GM12878 (cell line): ENCODE measurements around the gene ASF1B. TPM values are rescaled to one million over a fixed set of nuclear protein-coding genes. Genes with fewer than 3 reads are reported as not detected.
A peak's percentile ranks its signal among the peaks of the same experiment; 100 is the strongest.

Experiments
- ATAC-seq: fragments of 200-7000 bp; cut with Tn5 transposase; 3 replicates; pipeline ENCODE4 v1.9.1; 2020; ENCODE audit warnings: mild to moderate bottlenecking, moderate library complexity
- BruUV-seq: library from RNA; stranded (reverse); fragments of 400-500 nt; replicated peaks from 2 replicates; lab custom pipeline; 2021; lab: Mats Ljungman, UMichigan
- CTCF ChIA-PET: fragments of 300-600 bp; sonication (Branson Sonifier 250); formaldehyde crosslinking; extraction: SDS; loops from one replicate; lab custom pipeline; 2021; ENCODE audit warnings: inconsistent platforms; lab: Yijun Ruan, JAX
- POLR2A ChIA-PET: fragments of 350-600 bp; formaldehyde crosslinking; extraction: SDS; loops from one replicate; lab custom pipeline; 2021; ENCODE audit warnings: inconsistent platforms; lab: Charles Lee
- RAD21 ChIA-PET: fragments of 300-600 bp; sonication (Branson Sonifier 250); formaldehyde crosslinking; loops from one replicate; lab custom pipeline; 2023; ENCODE audit warnings: antibody characterized with exemption; ENCODE audit not compliant: unreplicated experiment; lab: Charles Lee
- SMC1A ChIA-PET: fragments of 300-600 bp; sonication (Branson Sonifier 250); formaldehyde crosslinking; loops from one replicate; lab custom pipeline; 2023; ENCODE audit not compliant: unreplicated experiment, uncharacterized antibody; lab: Charles Lee
- DNase-seq: peaks from one replicate; pipeline ENCODE4 v3.0.0-alpha.2; 2011; ENCODE audit warnings: low read depth, low spot score
- FAIRE-seq: peaks from 3 replicates; lab custom pipeline; 2011; peaks lifted over from hg19 to GRCh38; lab: Jason Lieb, UNC
- H2AFZ ChIP-seq: 2 replicates; pipeline ENCODE4 v1.6.0; 2011; ENCODE audit warnings: low read depth, low read length, control low read depth; ENCODE audit not compliant: control insufficient read depth
- H3K27ac ChIP-seq: 2 replicates; pipeline ENCODE4 v1.5.1; 2011; ENCODE audit warnings: control low read depth; ENCODE audit not compliant: control insufficient read depth, insufficient read depth
- H3K27me3 ChIP-seq, 2 experiments: replicated peaks in 1 of 2; 2 replicates each; pipeline versions ENCODE4 v1.6.0 to v1.6.1; 2011; ENCODE audit warnings: low read length in 1 of 2; ENCODE audit not compliant: control insufficient read depth in 2 of 2, insufficient read depth in 2 of 2
- H3K36me3 ChIP-seq, 2 experiments: 2 replicates each; pipeline ENCODE4 v1.5.1; 2011; ENCODE audit warnings: low read length in 1 of 2; ENCODE audit not compliant: control insufficient read depth in 2 of 2, insufficient read depth in 2 of 2
- H3K4me1 ChIP-seq: 2 replicates; pipeline ENCODE4 v1.6.1; 2011; ENCODE audit warnings: mild to moderate bottlenecking, low read length, moderate library complexity, mixed read lengths; ENCODE audit not compliant: control insufficient read depth, insufficient read depth
- H3K4me2 ChIP-seq: 2 replicates; pipeline ENCODE4 v1.6.0; 2011; ENCODE audit warnings: control low read depth; ENCODE audit not compliant: control insufficient read depth, insufficient read depth
- H3K4me3 ChIP-seq: fragments of 200-600 bp; sonication (generic); 2 replicates; pipeline ENCODE4 v1.5.1; 2016
- H3K79me2 ChIP-seq: 2 replicates; pipeline ENCODE4 v1.6.0; 2011; ENCODE audit warnings: low read length; ENCODE audit not compliant: control insufficient read depth, insufficient read depth
- H3K9ac ChIP-seq: 2 replicates; pipeline ENCODE4 v1.8.0; 2011; ENCODE audit warnings: low read length, control low read depth, mixed read lengths; ENCODE audit not compliant: control insufficient read depth, insufficient read depth
- H3K9me3 ChIP-seq: replicated peaks from 3 replicates; pipeline ENCODE4 v1.5.1; 2011; ENCODE audit warnings: mild to moderate bottlenecking, low read length; ENCODE audit not compliant: control insufficient read depth, insufficient read depth
- H4K20me1 ChIP-seq: 2 replicates; pipeline ENCODE4 v1.6.0; 2011; ENCODE audit not compliant: control insufficient read depth, insufficient read depth
- CREM ChIP-seq: IDR thresholded peaks from 2 replicates; pipeline ENCODE4 v1.6.1; 2014; ENCODE audit warnings: antibody characterized with exemption, low read depth
- IKZF1 ChIP-seq: fragments of 450-650 bp; conservative IDR thresholded peaks from 2 replicates; pipeline ENCODE4 v1.6.1; 2017; ENCODE audit warnings: antibody characterized with exemption, mild to moderate bottlenecking
- IKZF2 ChIP-seq, 2 experiments: fragments of 450-650 bp; IDR thresholded peaks; 2 replicates each; pipeline ENCODE4 v1.6.1; 2017; ENCODE audit warnings: mild to moderate bottlenecking in 2 of 2, moderate library complexity in 2 of 2
- RUNX3 ChIP-seq: IDR thresholded peaks from 2 replicates; pipeline ENCODE4 v1.6.1; 2012; ENCODE audit warnings: low read length, inconsistent platforms
- YBX1 ChIP-seq: fragments of 450-650 bp; IDR thresholded peaks from 2 replicates; pipeline ENCODE4 v1.6.1; 2016; ENCODE audit warnings: antibody characterized with exemption
- ZSCAN29 ChIP-seq: fragments of 450-650 bp; IDR thresholded peaks from 2 replicates; pipeline ENCODE4 v1.6.1; 2017; ENCODE audit warnings: mild to moderate bottlenecking, moderate library complexity
- WGBS: methylation state at CpG from one replicate; pipeline ENCODE4 v1.1.6; 2016; ENCODE audit warnings: low lambda C conversion rate; ENCODE audit not compliant: insufficient replicate concordance, insufficient coverage; ENCODE audit errors: missing lambda C conversion rate; 5-methylcytosine and 5-hydroxymethylcytosine counted together
- in situ Hi-C: fragments of 300-500 bp; cut with MboI; formaldehyde crosslinking; loops from 9 replicates; pipeline ENCODE4 v1.14.3; 2018; ENCODE audit warnings: mixed read lengths
- intact Hi-C: fragments of 100-400 bp; cut with micrococcal nuclease; formaldehyde crosslinking; loops from one replicate; pipeline ENCODE4 v1.14.2; 2022; ENCODE audit not compliant: unreplicated experiment
- polyA plus RNA-seq, 11 experiments: library from polyadenylated mRNA; depleted of rRNA in 4 of 11; unstranded in 6 of 11; stranded (reverse) in 5 of 11; fragments of >200 nt; fragmentation: Nextera tagmentation in 4 of 11; fragmentation: Illumina TruSeq in 1 of 11; extraction: Ambion mirVana in 4 of 11; extraction: Trizol in 1 of 11; gene quantifications; 1 replicate in 1 of 11; 2 replicates in 10 of 11; pipeline versions ENCODE4 v1.2.1 to v1.2.3, GENCODE V29; 2011 to 2016; ENCODE audit warnings: inconsistent platforms in 2 of 11, missing spikeins in 2 of 11, low read depth in 1 of 11
- total RNA-seq, 4 experiments: library from RNA; depleted of rRNA in 3 of 4; stranded (reverse); fragments of >200 nt in 3 of 4; fragmentation: Illumina TruSeq in 1 of 4; extraction: Trizol in 1 of 4; gene quantifications; 2 replicates each; pipeline versions ENCODE4 v1.2.1 to v1.2.3, GENCODE V29; 2013 to 2021

The ASF1B gene
- total and polyA plus RNA-seq, 10 of the 15 experiments (the other 5 are each of a cell fraction or from before 2014, with no cell fraction given) = 10.4 to 217 (median 90.2) TPM

DNA sequence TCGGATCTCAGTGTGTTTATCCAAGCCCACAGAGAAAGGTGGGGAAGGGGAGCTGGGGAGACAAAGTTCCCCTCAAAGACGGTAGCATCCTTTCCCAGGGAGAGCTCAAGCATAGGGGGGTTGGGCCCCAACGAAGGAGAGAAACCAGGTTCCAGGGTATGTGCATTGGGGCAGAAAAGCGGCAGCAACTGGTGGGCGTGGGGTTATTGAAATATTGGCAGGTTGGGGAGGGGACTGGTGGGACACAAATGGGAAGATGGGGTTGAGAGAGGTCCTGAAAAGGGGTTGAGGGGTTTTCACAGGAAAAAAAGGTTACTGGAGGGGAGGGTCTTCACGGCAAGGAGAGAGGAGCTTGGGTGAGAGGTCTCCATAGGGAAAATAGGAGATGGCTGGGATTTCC lies 1.0 kb downstream of the ASF1B start:
- H4K20me1 ChIP-seq = no peaks in the 10 kb centered on the region
- FAIRE-seq = no peak
- intact Hi-C loops = loop anchor here (5.0 kb wide), 1 partner anchor 272 kb away; no protein-coding TSS in a partner anchor
- POLR2A ChIA-PET = interaction anchor here (0.5 to 1.5 kb wide), 11 partner anchors 10 to 851 kb away, joined by 3 to 8 read pairs (median 4); partner anchors contain the start of gene C19orf53
- RAD21 ChIA-PET = interaction anchor here (0.8 to 3.1 kb wide), 8 partner anchors 17 to 273 kb away, joined by 3 to 14 read pairs (median 4); partner anchors contain the start of genes IL27RA and PRKACA
- H3K4me3 ChIP-seq = peak overlapping the region; percentile 98
- ATAC-seq = no peak
- H3K36me3 ChIP-seq = peaks cover 0 to 4% of the 10 kb centered on the region in 2 experiments; a peak in 1 of 4 replicates
- peak overlapping the region; percentile 79 for H3K27ac ChIP-seq
- peak overlapping the region; percentile 88 for H3K4me2 ChIP-seq
- TF ChIP-seq RUNX3 (no peak), IKZF1 (peak; percentile 31), ZSCAN29 (no peak), YBX1 (no peak), IKZF2 (IDR thresholded peaks at IDR 0.05) (peak in 1 of 2 experiments; percentile 40; a peak in 1 of 4 replicates), CREM (no peak)
- no peak for DNase-seq
- peak overlapping the region; percentile 83 for H3K9ac ChIP-seq
- H3K4me1 ChIP-seq = 0 out of 2 replicates have a peak, but pooled peaks cover 8% of the 10 kb centered on the region
- H3K9me3 ChIP-seq = no peaks in the 10 kb centered on the region
- in situ Hi-C loops = no loop called here
- peaks cover 29% of the 10 kb centered on the region for H3K79me2 ChIP-seq
- no peaks in the 10 kb centered on the region for H3K27me3 ChIP-seq
- WGBS = under 1% methylated on average over 6 of the region's 6 CpGs
- CTCF ChIA-PET = interaction anchor here (0.6 to 4.3 kb wide), 10 partner anchors 11 to 387 kb away, joined by 3 to 43 read pairs (median 4); partner anchors contain the start of genes NANOS3 and PALM3
- no peak overlapping the region for H2AFZ ChIP-seq
- BruUV-seq = no TSS peak
- SMC1A ChIA-PET = interaction anchor here (1.1 to 2.5 kb wide), 6 partner anchors 10 to 352 kb away, joined by 3 to 9 read pairs (median 6); partner anchors contain the start of gene MISP3
